ENCODE data around the gene TOM1L2.

The TOM1L2 gene

GRCh38 chr17:17892731-17893130 is 79.5 kb downstream of the TOM1L2 start:
- no peak for DNase-seq (ENCODE audit: extremely low read depth, low read depth)
- no peak for TF ChIP-seq CTCF (IDR thresholded peaks at IDR 0.05; ENCODE audit: low read depth, low read length)

- DNase-seq (ENCODE audit: extremely low read depth, low read depth): no peak
- no peak for TF ChIP-seq CTCF (IDR thresholded peaks at IDR 0.05; ENCODE audit: low read depth, low read length)
Measured at GRCh38 chr17:17892009-17892408, 80.2 kb downstream of the TOM1L2 start.

GRCh38 chr17:17890773-17891759 is 81.1 kb downstream of the TOM1L2 start:
- no peak for DNase-seq (ENCODE audit: extremely low read depth, low read depth)
- peak; percentile 91 for TF ChIP-seq CTCF (IDR thresholded peaks at IDR 0.05; ENCODE audit: low read depth, low read length)

- DNase-seq (ENCODE audit: extremely low read depth, low read depth): no peak
- no peak for TF ChIP-seq CTCF (IDR thresholded peaks at IDR 0.05; ENCODE audit: low read depth, low read length)
Measured at GRCh38 chr17:17889922-17890321, 82.3 kb downstream of the TOM1L2 start.

- no peak for DNase-seq (ENCODE audit: extremely low read depth, low read depth)
- TF ChIP-seq CTCF (IDR thresholded peaks at IDR 0.05; ENCODE audit: low read depth, low read length): no peak
Measured at GRCh38 chr17:17888821-17889220, 83.4 kb downstream of the TOM1L2 start.

- no peak for TF ChIP-seq CTCF (IDR thresholded peaks at IDR 0.05; ENCODE audit: low read depth, low read length)
- DNase-seq (ENCODE audit: extremely low read depth, low read depth): no peak
Measured at GRCh38 chr17:17888371-17888770, 83.8 kb downstream of the TOM1L2 start.

- no peak for TF ChIP-seq CTCF (IDR thresholded peaks at IDR 0.05; ENCODE audit: low read depth, low read length)
- DNase-seq (ENCODE audit: extremely low read depth, low read depth): no peak
Measured at GRCh38 chr17:17887752-17888304, 84.4 kb downstream of the TOM1L2 start.
